ENCODE data around the gene LTBP1.

DNA sequence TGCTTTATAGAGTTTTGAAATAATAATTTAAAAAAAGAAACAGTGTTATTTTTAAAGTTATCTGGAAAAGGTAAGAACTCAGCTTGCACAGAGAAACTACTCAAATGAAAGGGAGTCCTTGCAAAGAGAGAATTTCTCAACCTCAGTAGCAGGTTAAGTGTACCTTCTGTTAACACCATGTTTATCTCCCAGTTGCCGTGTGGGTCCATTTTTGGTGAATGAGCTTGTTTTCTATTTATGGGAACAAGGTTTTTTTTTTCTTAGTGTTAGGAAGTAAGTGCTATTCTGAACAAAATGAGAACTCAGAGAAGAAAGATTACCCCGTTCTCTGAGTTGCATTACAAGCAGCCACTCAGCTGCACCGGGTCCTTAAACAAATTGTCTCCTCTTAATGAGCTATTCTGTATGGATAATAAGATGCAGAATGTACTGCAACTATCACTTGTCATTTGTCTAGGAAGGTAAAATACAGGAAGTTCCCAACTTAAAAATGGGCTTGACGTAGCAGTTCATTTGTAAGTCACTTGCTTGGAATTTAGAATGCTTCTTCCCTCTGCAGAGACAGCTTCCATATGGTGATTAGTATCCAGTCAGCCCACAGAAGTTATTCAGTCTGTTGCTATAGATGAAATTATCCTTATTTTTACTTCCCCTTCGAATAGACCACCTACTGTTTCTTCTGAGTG, 74.9 kb downstream of the LTBP1 start:
- TF ChIP-seq, protein P1, sequence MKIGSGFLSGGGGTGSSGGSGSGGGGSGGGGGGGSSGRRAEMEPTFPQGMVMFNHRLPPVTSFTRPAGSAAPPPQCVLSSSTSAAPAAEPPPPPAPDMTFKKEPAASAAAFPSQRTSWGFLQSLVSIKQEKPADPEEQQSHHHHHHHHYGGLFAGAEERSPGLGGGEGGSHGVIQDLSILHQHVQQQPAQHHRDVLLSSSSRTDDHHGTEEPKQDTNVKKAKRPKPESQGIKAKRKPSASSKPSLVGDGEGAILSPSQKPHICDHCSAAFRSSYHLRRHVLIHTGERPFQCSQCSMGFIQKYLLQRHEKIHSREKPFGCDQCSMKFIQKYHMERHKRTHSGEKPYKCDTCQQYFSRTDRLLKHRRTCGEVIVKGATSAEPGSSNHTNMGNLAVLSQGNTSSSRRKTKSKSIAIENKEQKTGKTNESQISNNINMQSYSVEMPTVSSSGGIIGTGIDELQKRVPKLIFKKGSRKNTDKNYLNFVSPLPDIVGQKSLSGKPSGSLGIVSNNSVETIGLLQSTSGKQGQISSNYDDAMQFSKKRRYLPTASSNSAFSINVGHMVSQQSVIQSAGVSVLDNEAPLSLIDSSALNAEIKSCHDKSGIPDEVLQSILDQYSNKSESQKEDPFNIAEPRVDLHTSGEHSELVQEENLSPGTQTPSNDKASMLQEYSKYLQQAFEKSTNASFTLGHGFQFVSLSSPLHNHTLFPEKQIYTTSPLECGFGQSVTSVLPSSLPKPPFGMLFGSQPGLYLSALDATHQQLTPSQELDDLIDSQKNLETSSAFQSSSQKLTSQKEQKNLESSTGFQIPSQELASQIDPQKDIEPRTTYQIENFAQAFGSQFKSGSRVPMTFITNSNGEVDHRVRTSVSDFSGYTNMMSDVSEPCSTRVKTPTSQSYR (CRISPR knock-in tag; IDR thresholded peaks at IDR 0.05; ENCODE audit: borderline replicate concordance) = no peak
- TF ChIP-seq ATF1 (CRISPR knock-in tag; IDR thresholded peaks at IDR 0.05) = no peak
- no peak for TF ChIP-seq ZNF510 (CRISPR knock-in tag; IDR thresholded peaks at IDR 0.05; ENCODE audit: low read depth)
- TF ChIP-seq ESRRA (CRISPR knock-in tag; IDR thresholded peaks at IDR 0.05; ENCODE audit: low read depth) = no peak
- TF ChIP-seq ZNF292 (CRISPR knock-in tag; IDR thresholded peaks at IDR 0.05; ENCODE audit: borderline replicate concordance, low read depth) = no peak
- TF ChIP-seq ZNF362 (CRISPR knock-in tag; IDR thresholded peaks at IDR 0.05; ENCODE audit: borderline replicate concordance) = no peak
- TF ChIP-seq, protein P2, sequence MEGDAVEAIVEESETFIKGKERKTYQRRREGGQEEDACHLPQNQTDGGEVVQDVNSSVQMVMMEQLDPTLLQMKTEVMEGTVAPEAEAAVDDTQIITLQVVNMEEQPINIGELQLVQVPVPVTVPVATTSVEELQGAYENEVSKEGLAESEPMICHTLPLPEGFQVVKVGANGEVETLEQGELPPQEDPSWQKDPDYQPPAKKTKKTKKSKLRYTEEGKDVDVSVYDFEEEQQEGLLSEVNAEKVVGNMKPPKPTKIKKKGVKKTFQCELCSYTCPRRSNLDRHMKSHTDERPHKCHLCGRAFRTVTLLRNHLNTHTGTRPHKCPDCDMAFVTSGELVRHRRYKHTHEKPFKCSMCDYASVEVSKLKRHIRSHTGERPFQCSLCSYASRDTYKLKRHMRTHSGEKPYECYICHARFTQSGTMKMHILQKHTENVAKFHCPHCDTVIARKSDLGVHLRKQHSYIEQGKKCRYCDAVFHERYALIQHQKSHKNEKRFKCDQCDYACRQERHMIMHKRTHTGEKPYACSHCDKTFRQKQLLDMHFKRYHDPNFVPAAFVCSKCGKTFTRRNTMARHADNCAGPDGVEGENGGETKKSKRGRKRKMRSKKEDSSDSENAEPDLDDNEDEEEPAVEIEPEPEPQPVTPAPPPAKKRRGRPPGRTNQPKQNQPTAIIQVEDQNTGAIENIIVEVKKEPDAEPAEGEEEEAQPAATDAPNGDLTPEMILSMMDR (CRISPR knock-in tag; IDR thresholded peaks at IDR 0.05) = no peak
- no peak for TF ChIP-seq KAT7 (CRISPR knock-in tag; IDR thresholded peaks at IDR 0.05; ENCODE audit: borderline replicate concordance)
- TF ChIP-seq HOXA5 (CRISPR knock-in tag; IDR thresholded peaks at IDR 0.05) = no peak
- no peak for TF ChIP-seq IRF9 (CRISPR knock-in tag; IDR thresholded peaks at IDR 0.05; ENCODE audit: borderline replicate concordance)
- no peak for TF ChIP-seq CEBPB (IDR thresholded peaks at IDR 0.05; ENCODE audit: borderline replicate concordance, low read depth, low read length)
- TF ChIP-seq SP2 (CRISPR knock-in tag; IDR thresholded peaks at IDR 0.05) = no peak
- no peak for TF ChIP-seq POLR2AphosphoS5 (IDR thresholded peaks at IDR 0.05; ENCODE audit: low read depth, low read length)
- no peak for TF ChIP-seq POLR2AphosphoS2 (IDR thresholded peaks at IDR 0.05; ENCODE audit: low read depth, low read length)

Data from HepG2 (cell line).